Natural killer cell (primary cell): ENCODE measurements around the gene PHACTR2. TPM values are rescaled to one million over a fixed set of nuclear protein-coding genes. Genes with fewer than 3 reads are reported as not detected.

Source experiments
- ATAC-seq, 3 donors: fragments of 150-1000 bp in 2 of 3; fragments of 200-7000 bp in 1 of 3; cut with Tn5 transposase; 1 replicate in 1 of 3; 2 replicates in 2 of 3; pipeline ENCODE4 v1.10.0; 2021; ENCODE audit warnings: mild to moderate bottlenecking in 2 of 3, moderate library complexity in 2 of 3
- DNase-seq, 2 donors: peaks; one replicate each; pipeline versions ENCODE4 v3.0.0 to v3.0.0-alpha.2; 2013 to 2021; ENCODE audit warnings: mixed read lengths in 1 of 2
- H3K27ac ChIP-seq: one replicate; pipeline ENCODE4 v1.5.1; 2013; ENCODE audit warnings: mild to moderate bottlenecking, low read length
- H3K27me3 ChIP-seq: one replicate; pipeline ENCODE4 v1.6.1; 2013; ENCODE audit warnings: low read length; ENCODE audit not compliant: control insufficient read depth, insufficient read depth
- H3K36me3 ChIP-seq: one replicate; pipeline ENCODE4 v1.6.1; 2013; ENCODE audit warnings: low read length; ENCODE audit not compliant: control insufficient read depth, insufficient read depth
- H3K4me1 ChIP-seq: one replicate; pipeline ENCODE4 v1.6.1; 2013; ENCODE audit warnings: low read length; ENCODE audit not compliant: control insufficient read depth, insufficient read depth
- H3K4me3 ChIP-seq: one replicate; pipeline ENCODE4 v1.5.1; 2013; ENCODE audit warnings: low read length
- H3K9me3 ChIP-seq: one replicate; pipeline ENCODE4 v1.6.1; 2013; ENCODE audit warnings: low read length; ENCODE audit not compliant: control insufficient read depth, insufficient read depth
- H3K27ac Mint-ChIP-seq, 2 donors: one replicate each; pipeline ENCODE4 v1.8.0; 2022; ENCODE audit warnings: mild to moderate bottlenecking in 2 of 2, mixed read lengths in 2 of 2, moderate library complexity in 1 of 2
- H3K27me3 Mint-ChIP-seq, 2 donors: one replicate each; pipeline ENCODE4 v1.8.0; 2022; ENCODE audit warnings: low read depth in 2 of 2, mixed read lengths in 2 of 2
- H3K36me3 Mint-ChIP-seq: one replicate; pipeline ENCODE4 v1.8.0; 2022; ENCODE audit warnings: mixed read lengths
- H3K4me1 Mint-ChIP-seq, 2 donors: one replicate each; pipeline ENCODE4 v1.8.0; 2022; ENCODE audit warnings: mixed read lengths in 2 of 2
- H3K4me3 Mint-ChIP-seq: one replicate; pipeline ENCODE4 v1.8.0; 2022; ENCODE audit warnings: mild to moderate bottlenecking, moderate library complexity, mixed read lengths
- H3K9me3 Mint-ChIP-seq, 2 donors: one replicate each; pipeline ENCODE4 v1.8.0; 2022; ENCODE audit warnings: mixed read lengths in 2 of 2
- CTCF ChIP-seq: fragments of 200-600 bp; IDR thresholded peaks from one replicate; pipeline ENCODE4 v1.8.0; 2022; ENCODE audit warnings: antibody characterized with exemption
- WGBS: methylation state at CpG from one replicate; pipeline ENCODE4 v1.1.7; 2013; ENCODE audit warnings: missing lambda C conversion rate; ENCODE audit not compliant: insufficient coverage; 5-methylcytosine and 5-hydroxymethylcytosine counted together
- intact Hi-C: fragments of 100-400 bp; cut with micrococcal nuclease; formaldehyde crosslinking; loops from one replicate; pipeline ENCODE4 v1.14.2; 2022
- total RNA-seq, 4 donors: library from RNA; stranded (reverse); fragments of 120-200 nt in 1 of 4; gene quantifications; one replicate each; pipeline versions ENCODE4 v1.2.3 to v1.2.4, GENCODE V29; 2013 to 2022

PHACTR2 gene
- total RNA-seq, 3 donors from 2014 or later (not counting 1 experiment from before 2014, with no cell fraction given) = 23.8 to 32.7 (median 24.9) TPM

- no peak overlapping the region for H3K27ac ChIP-seq
- Mint-ChIP-seq H3K4me1 (no peaks in the 10 kb centered on the region), H3K9me3 (no peaks in the 10 kb centered on the region), H3K4me3 (no peak overlapping the region), H3K36me3 (no peaks in the 10 kb centered on the region), H3K27me3 (no peaks in the 10 kb centered on the region), H3K27ac (no peak overlapping the region)
- TF ChIP-seq CTCF = no peak
- no peaks in the 10 kb centered on the region for H3K9me3 ChIP-seq
- ATAC-seq (no peak), DNase-seq (peak in 1 of 2 donors; percentile 6)
- no peaks in the 10 kb centered on the region for H3K4me1 ChIP-seq
- WGBS = 91% methylated on average over 13 of the region's 13 CpGs
- H3K4me3 ChIP-seq = no peak overlapping the region
- no peaks in the 10 kb centered on the region for H3K36me3 ChIP-seq
- intact Hi-C loops = no loop called here
- no peaks in the 10 kb centered on the region for H3K27me3 ChIP-seq
Observed at GRCh38 chr6:143739341-143739851, 61.6 kb downstream of the PHACTR2 start.

GRCh38 chr6:143740213-143740612, 62.4 kb downstream of the PHACTR2 start:
- ATAC-seq (no peak), DNase-seq (no peak)
- TF ChIP-seq CTCF = no peak
- Mint-ChIP-seq H3K4me1 (no peaks in the 10 kb centered on the region), H3K9me3 (no peaks in the 10 kb centered on the region), H3K4me3 (no peak overlapping the region), H3K27me3 (no peaks in the 10 kb centered on the region), H3K27ac (no peak overlapping the region), H3K36me3 (no peaks in the 10 kb centered on the region)
- Histone ChIP-seq H3K9me3 (no peaks in the 10 kb centered on the region), H3K36me3 (no peaks in the 10 kb centered on the region), H3K4me1 (no peaks in the 10 kb centered on the region), H3K27me3 (no peaks in the 10 kb centered on the region), H3K27ac (no peak overlapping the region), H3K4me3 (no peak overlapping the region)
- 92% methylated on average over 1 of the region's 2 CpGs for WGBS
- intact Hi-C loops = no loop called here

- no peaks in the 10 kb centered on the region for H3K36me3 ChIP-seq
- H3K4me1 Mint-ChIP-seq = peaks cover 0 to 5% of the 10 kb centered on the region in 2 donors
Observed at GRCh38 chr6:143741480-143741879, 63.7 kb downstream of the PHACTR2 start.

More at GRCh38 chr6:143741480-143741879, 63.7 kb downstream of the PHACTR2 start:
- Histone ChIP-seq H3K4me1 (no peaks in the 10 kb centered on the region), H3K4me3 (no peak overlapping the region), H3K27ac (no peak overlapping the region), H3K27me3 (no peaks in the 10 kb centered on the region), H3K9me3 (no peaks in the 10 kb centered on the region)
- intact Hi-C loops = no loop called here
- WGBS = 91% methylated on average over 2 of the region's 3 CpGs
- H3K36me3 Mint-ChIP-seq = no peaks in the 10 kb centered on the region
- ATAC-seq (no peak), DNase-seq (no peak)
- no peak for TF ChIP-seq CTCF
- H3K4me3 Mint-ChIP-seq = no peak overlapping the region
- H3K27ac Mint-ChIP-seq = no peak overlapping the region
- no peaks in the 10 kb centered on the region for H3K27me3 Mint-ChIP-seq
- H3K9me3 Mint-ChIP-seq = no peaks in the 10 kb centered on the region
